HL-60/S4 (cell line): Measurements from ENCODE around the gene PROM2.

Experiments
- in situ Hi-C: fragments of 300-500 bp; cut with MboI; formaldehyde crosslinking; loops from 2 replicates; pipeline ENCODE4 v1.14.3; 2022; ENCODE audit warnings: low sequenced_read_pairs

Gene PROM2

DNA sequence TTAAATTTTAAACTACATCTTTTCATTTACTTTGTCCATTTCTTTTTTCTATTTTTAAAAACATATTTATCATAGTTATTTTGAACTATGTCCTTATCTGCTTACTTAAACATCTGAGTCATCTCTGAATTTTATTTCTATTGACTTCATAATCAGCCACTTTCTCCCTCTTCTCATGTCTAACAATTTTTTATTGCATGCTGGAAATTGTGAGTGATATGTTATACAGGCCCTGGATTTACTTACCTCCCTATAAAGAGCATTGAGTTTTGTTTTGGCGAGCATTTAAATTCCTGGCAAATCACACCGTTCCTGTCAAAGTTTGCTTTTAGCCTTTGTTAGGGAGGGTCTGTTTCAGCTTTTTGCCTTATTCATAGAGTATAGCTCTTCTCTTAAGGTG is 62.2 kb downstream of the PROM2 start:
- in situ Hi-C loops = no loop called here

DNA sequence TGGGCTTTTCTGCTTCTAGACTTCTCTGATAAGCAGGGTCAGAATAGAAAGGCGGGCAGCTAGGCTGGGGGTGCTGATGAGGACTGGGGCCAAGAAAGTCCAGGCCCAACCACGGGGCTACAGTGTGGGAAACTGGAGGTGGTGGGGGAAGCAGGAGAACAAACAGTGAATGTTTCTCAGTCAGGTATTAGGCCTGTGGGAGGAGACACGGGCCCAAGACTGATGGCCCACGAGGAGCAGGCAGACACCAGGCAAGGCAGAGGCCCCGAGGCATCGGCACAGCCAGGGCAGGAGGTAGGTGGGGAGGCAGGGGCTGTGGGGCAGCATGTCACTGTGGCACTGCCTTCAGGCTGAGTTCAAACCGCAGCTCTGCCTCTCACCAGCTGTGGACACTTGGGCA is 63.6 kb downstream of the PROM2 start:
- in situ Hi-C loops = no loop called here
